Parathyroid adenoma (tissue), 2 donors: Measurements from ENCODE around the gene DCXR.

Experiments
- H2AFZ ChIP-seq: fragments of 300-600 bp; sonication (generic); one replicate; pipeline ENCODE4 v1.7.0; 2017; ENCODE audit warnings: antibody characterized with exemption, mild to moderate bottlenecking
- H3K27ac ChIP-seq: fragments of 300-600 bp; sonication (generic); one replicate; pipeline ENCODE4 v1.7.0; 2017
- H3K27me3 ChIP-seq: fragments of 300-600 bp; sonication (generic); one replicate; pipeline ENCODE4 v1.7.0; 2017; ENCODE audit warnings: low read length; ENCODE audit not compliant: control insufficient read depth, insufficient read depth
- H3K36me3 ChIP-seq: fragments of 300-600 bp; sonication (generic); one replicate; pipeline ENCODE4 v1.7.0; 2017; ENCODE audit warnings: low read length; ENCODE audit not compliant: control insufficient read depth, insufficient read depth
- H3K4me1 ChIP-seq: fragments of 300-600 bp; sonication (generic); one replicate; pipeline ENCODE4 v1.7.0; 2017; ENCODE audit warnings: control low read depth
- H3K4me2 ChIP-seq: fragments of 300-600 bp; sonication (generic); one replicate; pipeline ENCODE4 v1.7.0; 2017; ENCODE audit warnings: low read length
- H3K4me3 ChIP-seq: fragments of 300-600 bp; sonication (generic); one replicate; pipeline ENCODE4 v1.7.0; 2017; ENCODE audit warnings: low read depth, low read length
- H3K79me2 ChIP-seq: fragments of 300-600 bp; sonication (generic); one replicate; pipeline ENCODE4 v1.7.0; 2017; ENCODE audit warnings: control low read depth
- H3K9ac ChIP-seq: fragments of 300-600 bp; sonication (generic); one replicate; pipeline ENCODE4 v1.7.0; 2017; ENCODE audit warnings: mild to moderate bottlenecking
- H3K9me3 ChIP-seq: fragments of 300-600 bp; sonication (generic); one replicate; pipeline ENCODE4 v1.7.0; 2017; ENCODE audit warnings: low read length; ENCODE audit not compliant: control insufficient read depth
- CTCF ChIP-seq: fragments of 300-600 bp; sonication (generic); IDR thresholded peaks from one replicate; pipeline ENCODE4 v1.7.0; 2017; ENCODE audit warnings: antibody characterized with exemption, mild to moderate bottlenecking
- donor health status: primary hyperparathyroidism.

Gene DCXR

DNA sequence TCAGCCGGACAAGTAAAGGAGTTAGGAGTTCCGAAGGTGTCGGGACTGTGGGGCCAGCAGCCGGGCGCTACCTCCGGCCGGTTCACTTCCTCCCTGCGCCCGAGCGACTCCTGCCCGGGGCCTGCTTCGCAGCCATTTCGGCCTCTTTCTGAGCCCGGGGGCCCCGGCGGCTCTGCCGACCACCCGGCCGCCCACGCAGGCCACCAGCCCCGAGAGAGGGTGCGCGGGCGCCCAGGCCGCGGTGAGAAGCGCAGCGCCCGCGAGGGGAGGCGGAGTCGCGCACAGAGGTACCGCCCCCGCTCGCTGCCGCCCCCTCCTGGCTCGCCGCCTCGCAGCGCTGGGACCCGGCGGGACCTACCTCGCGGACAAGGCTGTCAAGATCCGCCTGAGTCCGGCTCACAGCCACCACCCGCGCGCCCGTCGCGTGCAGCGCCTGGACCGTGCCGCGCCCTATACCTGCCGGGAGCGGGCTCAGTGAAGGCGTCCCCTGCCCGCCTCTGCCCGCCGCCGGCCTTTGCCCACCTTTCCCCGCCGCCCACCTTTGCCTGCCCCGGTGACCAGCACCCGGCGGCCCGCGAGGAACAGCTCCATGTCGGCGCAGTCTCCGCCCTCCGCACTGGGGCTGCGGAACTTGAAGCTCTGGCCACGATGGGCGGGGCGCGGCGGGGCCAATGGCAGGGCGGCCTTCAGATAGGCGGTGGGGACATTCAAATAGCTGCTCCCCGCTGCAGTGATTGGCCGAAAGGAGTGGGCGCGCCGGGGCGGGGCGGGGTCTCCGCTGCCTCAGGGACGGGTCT is at the start of gene DCXR:
Gene DCXR, minus strand, starts transcription at position 606 of the 797 bp plus-strand sequence. Its CDS starts 15 bp downstream, at position 591.
- Histone ChIP-seq H3K4me1 (peaks cover 4% of the 10 kb centered on the region), H3K27me3 (no peaks in the 10 kb centered on the region), H3K4me2 (peak within 1 kb of the TSS; percentile 95), H3K9me3 (no peaks in the 10 kb centered on the region), H2AFZ (peak within 1 kb of the TSS; percentile 71), H3K79me2 (no peaks in the 10 kb centered on the region), H3K4me3 (peak within 1 kb of the TSS; percentile 87), H3K9ac (peak within 1 kb of the TSS; percentile 84), H3K36me3 (no peaks in the 10 kb centered on the region), H3K27ac (peak within 1 kb of the TSS; percentile 86)
- TF ChIP-seq CTCF: peak; percentile 88

DNA sequence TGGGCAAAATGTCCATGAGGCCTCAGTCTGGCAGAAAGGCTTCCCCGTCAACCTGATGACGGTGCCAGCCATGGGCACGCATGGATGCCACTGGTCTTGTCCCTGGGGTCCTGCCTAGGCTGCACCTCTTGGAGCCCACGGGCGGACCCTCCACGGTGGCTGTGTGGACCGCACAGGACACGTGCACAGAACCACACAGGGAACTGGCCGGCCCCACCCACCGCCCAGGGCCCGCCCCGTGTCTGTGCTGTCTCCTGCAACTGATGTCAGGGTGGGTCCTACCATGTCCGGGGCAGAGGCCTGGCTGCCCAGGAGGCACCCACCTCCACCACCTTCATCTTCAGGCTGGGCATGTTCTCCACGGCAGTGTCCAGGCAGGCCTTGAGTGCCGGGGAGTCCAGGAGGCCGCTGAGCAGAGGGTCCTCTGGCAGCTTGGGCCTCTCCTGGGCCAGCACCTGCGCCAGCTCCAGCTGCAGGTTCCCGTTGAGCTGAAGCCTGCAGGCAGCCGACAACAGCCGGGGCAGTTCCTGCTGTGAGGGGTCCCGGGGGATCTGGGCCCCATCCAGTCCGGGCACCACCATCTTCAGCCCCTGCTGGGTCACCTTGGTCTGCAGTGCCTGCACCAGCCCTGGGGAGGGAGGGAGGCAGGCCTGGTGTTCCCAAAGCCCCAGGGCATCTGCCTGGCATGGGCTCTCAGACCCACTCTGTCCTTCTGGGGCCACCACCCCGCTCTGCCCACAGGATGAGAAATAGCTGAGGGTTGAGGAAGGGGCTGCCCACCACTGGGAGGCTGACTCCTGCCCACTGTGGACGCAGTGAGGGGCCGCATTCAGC is 48.7 kb upstream of the DCXR start:
- Histone ChIP-seq H3K79me2 (no peaks in the 10 kb centered on the region), H3K4me1 (no peaks in the 10 kb centered on the region), H3K4me3 (no peak overlapping the region), H3K4me2 (no peak overlapping the region), H3K36me3 (no peaks in the 10 kb centered on the region), H3K9ac (no peak overlapping the region), H2AFZ (no peak overlapping the region), H3K9me3 (no peaks in the 10 kb centered on the region), H3K27me3 (no peaks in the 10 kb centered on the region), H3K27ac (no peak overlapping the region)
- no peak for TF ChIP-seq CTCF

DNA sequence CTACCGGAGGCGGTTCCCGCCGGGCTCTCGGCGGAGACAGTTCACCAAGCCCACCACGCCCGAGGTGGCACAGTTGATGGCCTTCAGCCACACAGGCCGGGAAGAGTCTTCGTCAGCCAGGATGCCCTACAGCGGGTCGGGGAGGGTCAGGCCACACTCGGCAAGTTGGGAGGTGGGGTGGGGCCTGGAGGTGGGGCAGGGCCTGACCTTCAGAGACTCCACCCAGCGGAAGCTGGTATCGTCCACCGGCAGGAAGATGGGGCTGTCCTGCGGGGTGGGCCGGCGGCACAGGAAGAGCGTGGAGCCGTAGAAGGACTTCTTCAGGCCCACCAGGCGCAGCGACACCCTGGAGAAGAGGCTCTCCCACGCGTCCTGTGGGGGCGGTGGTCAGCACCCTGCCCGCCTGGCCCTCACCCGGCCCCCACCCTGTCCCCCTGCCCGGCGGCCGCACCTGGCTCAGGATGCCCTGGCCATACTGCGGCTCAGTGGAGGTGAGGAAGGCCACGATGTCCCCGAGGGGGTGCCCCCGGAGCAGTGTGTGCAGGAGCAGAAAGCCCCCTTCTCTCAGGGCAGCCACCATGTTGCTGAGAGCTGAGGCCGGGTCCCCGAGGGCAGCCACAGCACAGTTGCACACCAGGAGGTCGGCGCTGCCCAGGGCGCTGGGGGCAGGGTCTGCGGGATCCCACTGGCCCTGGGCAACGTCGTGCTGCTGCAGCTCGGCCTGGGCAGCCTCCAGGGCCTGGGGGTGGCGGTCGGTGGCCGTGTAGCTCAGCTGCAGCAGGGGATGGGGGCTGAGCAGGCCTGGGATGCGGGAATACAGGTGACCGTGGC is 47.7 kb upstream of the DCXR start:
- Histone ChIP-seq H3K36me3 (no peaks in the 10 kb centered on the region), H3K79me2 (no peaks in the 10 kb centered on the region), H3K9ac (no peak overlapping the region), H3K27me3 (no peaks in the 10 kb centered on the region), H3K4me2 (no peak overlapping the region), H2AFZ (no peak overlapping the region), H3K4me3 (no peak overlapping the region), H3K9me3 (no peaks in the 10 kb centered on the region), H3K27ac (no peak overlapping the region), H3K4me1 (no peaks in the 10 kb centered on the region)
- TF ChIP-seq CTCF: no peak

- Histone ChIP-seq H3K27ac (no peak overlapping the region), H2AFZ (no peak overlapping the region), H3K4me1 (no peaks in the 10 kb centered on the region), H3K9ac (no peak overlapping the region), H3K4me3 (no peak overlapping the region), H3K36me3 (no peaks in the 10 kb centered on the region), H3K79me2 (no peaks in the 10 kb centered on the region), H3K27me3 (no peaks in the 10 kb centered on the region), H3K9me3 (no peaks in the 10 kb centered on the region), H3K4me2 (no peak overlapping the region)
- no peak for TF ChIP-seq CTCF
Observed at GRCh38 chr17:82084373-82085030, 47.0 kb upstream of the DCXR start.
